DMS153 treated with DMSO at 0.1 percent for 48 hours (cell line): ENCODE measurements around the gene ASAP2.
A peak's percentile ranks its signal among the peaks of the same experiment; 100 is the strongest.

Source experiments
- DNase-seq: peaks from one replicate; lab custom pipeline; 2025; ENCODE audit not compliant: unreplicated experiment; lab: John Stamatoyannopoulos, UW

Gene ASAP2

GRCh38 chr2:9230051-9230802 lies 23.6 kb downstream of the ASAP2 start:
- DNase-seq = no peak

- no peak for DNase-seq
Observed at GRCh38 chr2:9230881-9231280, 24.3 kb downstream of the ASAP2 start.

- DNase-seq = no peak
Observed at GRCh38 chr2:9231291-9232165, 24.9 kb downstream of the ASAP2 start.

- DNase-seq = no peak
Observed at GRCh38 chr2:9232166-9232479, 25.5 kb downstream of the ASAP2 start.

GRCh38 chr2:9232886-9233285 lies 26.3 kb downstream of the ASAP2 start:
- DNase-seq = no peak

GRCh38 chr2:9234680-9235146 lies 28.1 kb downstream of the ASAP2 start:
- DNase-seq = no peak

GRCh38 chr2:9235147-9236044 lies 28.8 kb downstream of the ASAP2 start:
- no peak for DNase-seq

- no peak for DNase-seq
Observed at GRCh38 chr2:9236045-9236344, 29.4 kb downstream of the ASAP2 start.

- no peak for DNase-seq
Observed at GRCh38 chr2:9236867-9237266, 30.3 kb downstream of the ASAP2 start.

GRCh38 chr2:9237831-9238230 lies 31.2 kb downstream of the ASAP2 start:
- DNase-seq = no peak

- no peak for DNase-seq
Observed at GRCh38 chr2:9238591-9239326, 32.1 kb downstream of the ASAP2 start.

- DNase-seq = no peak
Observed at GRCh38 chr2:9239616-9240015, 33.0 kb downstream of the ASAP2 start.

- no peak for DNase-seq
Observed at GRCh38 chr2:9240745-9241144, 34.1 kb downstream of the ASAP2 start.

GRCh38 chr2:9241233-9241632 lies 34.6 kb downstream of the ASAP2 start:
- no peak for DNase-seq

- DNase-seq = no peak
Observed at GRCh38 chr2:9243357-9243756, 36.7 kb downstream of the ASAP2 start.

- DNase-seq = no peak
Observed at GRCh38 chr2:9244985-9245544, 38.5 kb downstream of the ASAP2 start.

GRCh38 chr2:9247177-9247576 lies 40.6 kb downstream of the ASAP2 start:
- no peak for DNase-seq

GRCh38 chr2:9247786-9248185 lies 41.2 kb downstream of the ASAP2 start:
- peak; percentile 4 for DNase-seq

GRCh38 chr2:9248363-9248762 lies 41.8 kb downstream of the ASAP2 start:
- DNase-seq = no peak

GRCh38 chr2:9249020-9249800 lies 42.6 kb downstream of the ASAP2 start:
- DNase-seq = no peak
